ENCODE measurements around the gene KIF1B. TPM values are rescaled to one million over a fixed set of nuclear protein-coding genes. Genes with fewer than 3 reads are reported as not detected.

The KIF1B gene
- total and polyA plus RNA-seq, 2 donors (not counting 1 experiment from before 2014, with no cell fraction given) = 3.5 to 16.4 TPM

GRCh38 chr1:10278880-10279279 is 68.5 kb downstream of the KIF1B start:
- H3K27ac ChIP-seq (ENCODE audit: low read length in 2 of 2) = no peak overlapping the region
- no peak for ATAC-seq (ENCODE audit: low read depth)
- intact Hi-C loops (cut with micrococcal nuclease) = no loop called here
- no peaks in the 10 kb centered on the region for H4K20me1 ChIP-seq (ENCODE audit: control insufficient read depth, insufficient read depth, low read length, poor library complexity, severe bottlenecking)
- no peaks in the 10 kb centered on the region for H3K9me3 ChIP-seq (ENCODE audit: control extremely low read depth in 1 of 3, control insufficient read depth in 2 of 3, insufficient read depth in 1 of 3, low read length in 2 of 3)
- no peak overlapping the region for H2AFZ ChIP-seq (ENCODE audit: insufficient read depth, low read depth, low read length, poor library complexity, severe bottlenecking)
- no peak overlapping the region for H3K9ac ChIP-seq (ENCODE audit: low read length)
- Mint-ChIP-seq H3K27ac (no peak overlapping the region), H3K4me3 (no peak overlapping the region), H3K9me3 (ENCODE audit: insufficient read depth) (no peaks in the 10 kb centered on the region), H3K4me1 (no peaks in the 10 kb centered on the region), H3K27me3 (no peaks in the 10 kb centered on the region)
- H3K4me1 ChIP-seq (ENCODE audit: control insufficient read depth in 2 of 2, insufficient read depth in 2 of 2, low read length in 2 of 2) = no peaks in the 10 kb centered on the region
- ChIA-PET CTCF (no interaction called here), POLR2A (no interaction called here)
- H3K4me3 ChIP-seq (ENCODE audit: control extremely low read depth in 1 of 5, extremely low read depth in 1 of 5, insufficient read depth in 1 of 5, low read depth in 2 of 5, low read length in 4 of 5) = no peak overlapping the region
- WGBS (ENCODE audit: insufficient coverage) = 100% methylated on average over 1 of the region's 5 CpGs
- DNase-seq = no peak
- TF ChIP-seq EZH2 (IDR thresholded peaks at IDR 0.05; ENCODE audit: borderline replicate concordance, insufficient read depth, low read depth, low read length, poor library complexity, severe bottlenecking) = no peak
- TF ChIP-seq CTCF (IDR thresholded peaks at IDR 0.05) = no peak
- no peak overlapping the region for H3K4me2 ChIP-seq (replicated peaks; ENCODE audit: low read depth, low read length, poor library complexity, severe bottlenecking)
- no peaks in the 10 kb centered on the region for H3K79me2 ChIP-seq (ENCODE audit: control insufficient read depth, insufficient read depth, low read length)
- no peaks in the 10 kb centered on the region for H3K27me3 ChIP-seq (replicated peaks in 1 of 4; ENCODE audit: control extremely low read depth in 1 of 4, control insufficient read depth in 3 of 4, insufficient read depth in 4 of 4, low read length in 3 of 4)
- H3K36me3 ChIP-seq (replicated peaks in 1 of 2; ENCODE audit: control extremely low read depth in 1 of 2, control insufficient read depth in 1 of 2, extremely low read depth in 1 of 2, insufficient read depth in 2 of 2, low read length in 1 of 2) = peaks cover 5 to 7% of the 10 kb centered on the region in 2 experiments

DNA sequence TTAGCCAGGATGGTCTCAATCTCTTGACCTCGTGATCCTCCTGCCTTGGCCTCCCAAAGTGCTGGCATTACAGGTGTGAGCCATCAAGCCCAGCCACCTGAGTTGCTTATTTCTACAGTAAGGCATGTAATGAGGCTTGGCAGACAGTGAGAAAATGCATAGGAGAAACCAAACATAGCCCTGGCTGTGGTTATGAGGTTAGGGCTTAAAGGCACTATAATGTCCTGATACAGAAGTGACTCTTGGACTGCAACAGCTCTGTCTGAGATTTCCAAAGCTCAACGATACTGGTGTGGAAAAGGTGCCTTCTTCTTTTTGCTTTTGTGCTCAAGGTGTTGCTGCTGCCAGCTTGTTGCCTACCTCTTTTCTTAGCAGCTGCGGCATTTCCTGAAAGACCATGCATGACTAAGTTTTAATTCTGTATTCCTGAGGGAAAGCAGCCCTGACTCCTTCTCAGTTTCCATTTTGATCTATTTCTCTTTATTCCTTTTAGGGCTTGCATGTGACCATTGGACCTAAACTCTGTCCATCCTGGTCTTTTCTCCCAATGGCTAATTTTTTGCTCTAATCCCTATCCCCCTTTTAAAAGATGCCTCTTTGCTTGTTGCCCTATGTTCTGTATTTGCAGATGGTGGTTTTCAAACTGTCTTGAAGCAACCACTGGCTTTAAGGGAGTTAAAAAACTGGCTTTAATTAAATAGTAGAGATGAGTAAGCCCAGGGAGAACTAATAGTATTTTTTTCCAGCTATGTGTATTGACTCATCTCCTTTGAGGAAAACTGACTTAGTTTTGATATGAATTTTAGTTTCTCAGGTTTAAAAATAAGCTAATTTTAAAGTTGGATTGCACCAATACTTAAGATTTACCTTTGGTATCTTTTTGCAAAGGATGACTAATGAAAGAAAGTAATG is 70.3 kb downstream of the KIF1B start:
- no peaks in the 10 kb centered on the region for H3K79me2 ChIP-seq (ENCODE audit: control insufficient read depth, insufficient read depth, low read length)
- H4K20me1 ChIP-seq (ENCODE audit: control insufficient read depth, insufficient read depth, low read length, poor library complexity, severe bottlenecking) = no peaks in the 10 kb centered on the region
- DNase-seq (no peak), ATAC-seq (ENCODE audit: low read depth) (no peak)
- Mint-ChIP-seq H3K27me3 (no peaks in the 10 kb centered on the region), H3K4me1 (no peaks in the 10 kb centered on the region), H3K4me3 (no peak overlapping the region), H3K9me3 (ENCODE audit: insufficient read depth) (no peaks in the 10 kb centered on the region), H3K27ac (no peak overlapping the region)
- no peak overlapping the region for H3K27ac ChIP-seq (ENCODE audit: low read length in 2 of 2)
- no peaks in the 10 kb centered on the region for H3K27me3 ChIP-seq (replicated peaks in 1 of 4; ENCODE audit: control extremely low read depth in 1 of 4, control insufficient read depth in 3 of 4, insufficient read depth in 4 of 4, low read length in 3 of 4)
- CTCF ChIA-PET = no interaction called here
- TF ChIP-seq EZH2 (IDR thresholded peaks at IDR 0.05; ENCODE audit: borderline replicate concordance, insufficient read depth, low read depth, low read length, poor library complexity, severe bottlenecking) = no peak
- H3K9me3 ChIP-seq (ENCODE audit: control extremely low read depth in 1 of 3, control insufficient read depth in 2 of 3, insufficient read depth in 1 of 3, low read length in 2 of 3) = no peaks in the 10 kb centered on the region
- 77% methylated on average over 3 of the region's 3 CpGs for WGBS (ENCODE audit: insufficient coverage)
- H3K4me3 ChIP-seq (ENCODE audit: control extremely low read depth in 1 of 5, extremely low read depth in 1 of 5, insufficient read depth in 1 of 5, low read depth in 2 of 5, low read length in 4 of 5) = no peak overlapping the region
- intact Hi-C loops (cut with micrococcal nuclease) = no loop called here
- peaks cover 5 to 7% of the 10 kb centered on the region in 2 experiments for H3K36me3 ChIP-seq (replicated peaks in 1 of 2; ENCODE audit: control extremely low read depth in 1 of 2, control insufficient read depth in 1 of 2, extremely low read depth in 1 of 2, insufficient read depth in 2 of 2, low read length in 1 of 2)
- no peaks in the 10 kb centered on the region for H3K4me1 ChIP-seq (ENCODE audit: control insufficient read depth in 2 of 2, insufficient read depth in 2 of 2, low read length in 2 of 2)
- H3K4me2 ChIP-seq (replicated peaks; ENCODE audit: low read depth, low read length, poor library complexity, severe bottlenecking) = no peak overlapping the region
- POLR2A ChIA-PET = no interaction called here
- H3K9ac ChIP-seq (ENCODE audit: low read length) = no peak overlapping the region
- H2AFZ ChIP-seq (ENCODE audit: insufficient read depth, low read depth, low read length, poor library complexity, severe bottlenecking) = no peak overlapping the region

Data from B cell (primary cell).